Smooth muscle cell of the brain vasculature (primary cell): ENCODE data around the gene SLC1A6.
"Not testable (repeated sequence)": the region's sequence is repeated elsewhere in the genome, so short reads cannot be mapped to it uniquely, and the experiment has no call there.

Experiments
- DNase-seq: peaks from one replicate; pipeline ENCODE4 v3.0.0-alpha.2; 2012; ENCODE audit warnings: low read depth, low spot score

The SLC1A6 gene

DNA sequence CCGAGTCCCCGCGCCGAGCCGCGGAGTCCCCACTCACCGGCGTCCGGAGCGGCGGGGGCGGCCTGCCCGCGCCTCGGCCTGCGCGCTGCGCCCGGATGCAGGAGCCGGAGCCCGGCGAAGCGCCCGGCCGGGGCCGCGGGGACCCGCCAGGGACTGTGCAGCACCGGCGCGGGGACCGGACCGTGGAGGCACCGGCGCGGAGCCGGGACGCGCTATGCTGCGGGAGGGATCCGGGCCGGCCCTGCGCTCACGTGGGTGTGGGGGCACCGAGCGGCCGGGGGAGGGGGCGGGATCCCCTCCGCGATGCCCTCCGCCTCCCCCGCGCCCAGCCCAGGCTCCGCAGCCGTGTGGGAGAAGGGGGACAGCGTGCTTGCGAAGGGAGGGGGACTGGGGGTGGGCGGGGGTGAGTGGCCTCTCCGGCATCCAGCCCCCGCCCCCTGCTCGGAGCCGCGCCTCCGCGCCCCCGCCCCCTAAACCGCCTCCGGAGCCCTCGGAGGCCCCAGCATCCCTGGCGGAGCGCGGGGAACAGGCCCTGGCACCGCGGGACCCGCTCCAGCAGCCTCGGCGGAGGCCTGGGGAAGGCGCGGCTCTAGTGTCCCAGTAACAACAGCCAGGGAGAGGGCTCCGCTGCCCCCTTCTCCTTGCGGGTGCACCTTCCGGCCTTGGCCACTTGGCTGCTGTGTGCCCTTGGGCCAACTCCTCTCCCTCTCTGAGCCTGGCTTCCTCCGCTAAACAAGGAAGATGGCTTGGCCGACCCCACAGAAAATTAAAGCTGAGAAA lies at the start of gene SLC1A6:
SLC1A6 (minus strand) TSS at position 389 of the 780 bp plus-strand sequence. CDS start 6,954 bp downstream, outside the sequence.
- DNase-seq, result no peak

GRCh38 chr19:15028490-15028889 lies 48.8 kb upstream of the SLC1A6 start:
- DNase-seq, result no peak

DNA sequence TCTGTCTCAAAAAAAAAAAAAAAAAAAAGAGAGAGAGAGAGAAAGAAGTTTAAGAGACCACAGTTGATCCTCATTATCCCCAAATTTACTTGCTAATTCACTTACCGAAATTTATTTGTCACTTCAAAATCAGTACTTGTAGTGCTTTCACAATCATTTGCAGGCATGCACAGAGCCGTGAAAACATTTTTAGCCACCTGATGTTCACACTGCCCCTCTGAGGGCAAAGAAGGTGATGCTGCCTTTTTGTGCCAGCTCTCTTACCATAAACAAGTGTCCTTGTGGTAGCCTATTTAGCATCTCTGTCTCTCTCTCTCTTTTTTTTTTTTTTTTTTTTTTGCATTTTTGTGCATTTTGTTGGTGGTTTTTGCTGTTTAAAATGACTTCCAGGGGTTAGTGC lies 45.6 kb upstream of the SLC1A6 start:
- no peak for DNase-seq

- DNase-seq, result no peak
Observed at GRCh38 chr19:15022752-15023151, 43.1 kb upstream of the SLC1A6 start.

DNA sequence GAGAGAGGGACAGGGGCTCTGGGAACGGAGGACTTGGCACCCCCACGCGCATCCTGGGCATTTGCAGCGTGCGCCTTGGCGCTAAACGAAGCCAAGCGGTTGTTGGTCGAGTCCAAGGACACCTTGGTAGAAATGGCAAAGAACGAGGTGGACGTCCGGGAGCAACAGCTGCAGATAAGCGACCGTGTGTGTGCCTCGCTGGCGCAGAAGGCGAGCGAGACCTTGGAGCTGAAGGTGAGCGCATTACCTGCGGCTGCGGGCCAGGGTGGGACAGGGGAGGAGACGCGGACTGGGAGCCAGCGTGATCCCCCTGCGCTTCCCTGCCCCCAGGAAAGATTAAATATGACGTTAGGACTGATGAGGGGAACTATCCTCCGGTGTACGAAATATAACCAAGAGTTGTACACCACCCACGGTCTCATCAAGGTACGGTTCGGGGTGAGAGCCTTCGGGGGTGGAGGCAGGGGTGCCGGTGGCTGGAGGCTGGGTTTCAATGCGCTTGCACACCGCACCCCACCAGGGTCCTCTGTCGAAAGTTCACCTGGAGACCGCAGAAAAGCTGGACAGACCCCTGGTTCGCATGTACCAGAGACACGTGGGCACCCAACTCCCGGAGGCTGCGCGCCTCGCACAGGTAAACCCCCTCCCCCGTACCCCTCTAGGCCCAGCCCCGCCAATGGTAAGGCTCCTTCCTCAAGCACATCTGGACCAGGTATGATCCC lies 41.8 kb upstream of the SLC1A6 start:
- no peak for DNase-seq

DNA sequence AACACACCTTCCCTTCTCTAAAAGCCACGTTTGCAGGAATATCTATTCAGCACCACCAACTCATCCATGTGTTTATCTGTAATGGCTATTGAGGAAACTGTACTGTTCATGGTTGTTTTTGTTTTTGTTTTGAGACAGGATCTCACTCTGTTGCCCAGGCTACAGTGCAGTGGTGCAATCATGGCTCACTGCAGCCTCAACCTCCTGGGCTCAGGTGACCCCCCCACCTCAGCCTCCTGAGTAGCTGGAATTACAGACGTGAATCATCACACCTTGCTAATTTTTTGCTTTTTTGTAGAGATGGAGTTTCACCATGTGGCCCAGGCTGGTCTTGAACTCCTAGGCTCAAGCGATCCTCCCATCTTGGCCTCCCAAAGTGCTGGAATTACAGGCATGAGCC lies 39.2 kb upstream of the SLC1A6 start:
- not testable (repeated sequence) for DNase-seq

GRCh38 chr19:15015946-15016542 lies 36.4 kb upstream of the SLC1A6 start:
- no peak for DNase-seq

- DNase-seq, result no peak
Observed at GRCh38 chr19:15014579-15014978, 34.9 kb upstream of the SLC1A6 start.

DNA sequence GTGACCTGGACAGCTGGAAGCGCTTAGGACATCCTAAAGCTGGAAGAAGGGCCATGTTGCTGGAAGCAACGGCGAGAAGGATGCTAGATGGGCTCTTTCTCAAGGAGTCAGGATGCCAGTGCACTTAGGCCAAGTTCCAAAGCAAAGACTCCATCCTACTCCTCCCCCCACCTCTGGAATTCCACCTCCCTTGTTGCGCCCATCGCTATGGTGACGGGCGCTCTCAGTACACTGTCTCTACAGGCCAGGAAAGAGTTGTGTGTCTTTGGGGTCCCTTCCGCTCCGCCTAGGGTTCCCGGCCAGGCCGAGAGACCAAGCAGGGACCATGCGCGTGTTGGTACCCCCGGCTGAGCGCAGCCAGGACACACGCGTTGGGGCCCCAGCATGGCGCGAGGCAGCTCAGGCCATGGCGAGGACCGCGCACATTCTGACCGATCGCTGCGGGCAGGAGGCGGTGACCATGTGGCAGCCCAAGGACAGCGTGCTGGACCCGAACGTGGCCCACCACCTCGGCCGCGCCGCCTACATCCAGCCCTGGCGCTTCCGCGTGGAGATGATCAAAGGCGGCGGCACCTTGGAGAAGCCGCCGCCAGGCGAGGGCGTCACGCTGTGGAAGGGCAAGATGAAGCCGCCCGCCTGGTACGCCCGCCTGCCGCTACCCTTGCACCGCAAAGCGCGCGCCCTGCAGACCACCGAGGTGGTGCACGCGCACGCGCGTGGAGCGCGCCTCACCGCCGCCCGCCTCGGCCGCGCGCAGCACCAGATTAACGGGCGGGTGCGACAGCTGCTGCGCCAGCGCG lies 31.0 kb upstream of the SLC1A6 start:
- DNase-seq, result no peak

- DNase-seq, result no peak
Observed at GRCh38 chr19:15008308-15008707, 28.6 kb upstream of the SLC1A6 start.

DNA sequence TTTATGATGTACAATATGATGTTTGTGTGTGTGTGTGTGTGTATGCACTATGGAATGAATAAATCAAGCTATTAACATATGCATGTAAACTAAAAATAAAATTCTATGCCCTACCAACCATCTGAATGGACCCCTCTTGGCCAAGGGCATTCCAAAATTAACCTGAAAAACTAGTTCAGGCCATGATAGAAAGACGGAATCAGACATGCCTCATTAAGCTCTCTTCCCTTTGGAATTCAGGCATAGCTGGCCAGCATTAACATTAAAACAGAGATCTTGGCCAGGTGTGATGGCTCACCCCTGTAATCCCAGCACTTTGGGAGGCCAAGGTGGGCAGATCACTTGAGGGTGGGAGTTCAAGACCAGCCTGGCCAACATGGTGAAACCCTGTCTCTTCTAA lies 18.3 kb upstream of the SLC1A6 start:
- no peak for DNase-seq

DNA sequence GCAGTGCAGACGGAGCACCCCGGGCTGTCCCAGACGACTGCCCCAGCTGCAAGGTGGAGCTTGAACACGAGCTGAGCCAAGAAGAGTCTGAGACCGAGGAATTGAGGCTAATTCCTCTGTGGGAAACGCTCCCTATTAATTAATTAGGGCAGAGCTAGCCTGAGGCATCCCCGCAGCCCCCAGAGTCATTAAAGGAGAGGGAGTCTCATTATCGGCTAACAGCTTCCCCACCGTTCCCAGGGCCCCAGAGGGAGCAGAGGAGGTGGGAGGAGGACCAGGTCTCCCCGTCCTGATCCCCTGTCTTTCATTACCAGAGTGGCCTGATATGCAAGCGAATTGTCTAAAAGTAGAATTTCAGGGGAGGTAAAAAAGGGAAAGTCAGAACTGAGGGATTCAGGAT lies 13.1 kb upstream of the SLC1A6 start:
- DNase-seq, result no peak

DNA sequence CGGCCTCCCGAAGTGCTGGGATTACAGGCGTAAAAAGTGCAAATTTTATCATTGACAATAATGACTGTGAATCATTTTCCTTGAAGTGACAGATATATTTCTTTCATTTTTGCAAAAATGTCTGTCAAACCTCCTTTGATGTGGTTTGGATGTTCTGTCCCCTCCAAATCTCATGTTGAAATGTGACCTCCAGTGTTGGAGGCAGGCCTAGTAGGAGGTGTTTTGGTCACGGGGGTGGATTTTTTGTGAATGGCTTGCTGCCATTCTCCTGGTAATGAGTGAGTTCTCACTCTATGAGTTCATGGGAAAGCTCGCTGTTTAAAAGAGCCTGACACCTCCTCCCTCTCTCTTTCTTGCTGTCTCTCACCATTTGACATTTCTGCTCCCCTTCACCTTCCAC lies 5.5 kb upstream of the SLC1A6 start:
- no peak for DNase-seq

GRCh38 chr19:14978161-14978776 lies 1.4 kb downstream of the SLC1A6 start:
- DNase-seq, result no peak

GRCh38 chr19:14977128-14977527 lies 2.5 kb downstream of the SLC1A6 start:
- DNase-seq, result no peak

DNA sequence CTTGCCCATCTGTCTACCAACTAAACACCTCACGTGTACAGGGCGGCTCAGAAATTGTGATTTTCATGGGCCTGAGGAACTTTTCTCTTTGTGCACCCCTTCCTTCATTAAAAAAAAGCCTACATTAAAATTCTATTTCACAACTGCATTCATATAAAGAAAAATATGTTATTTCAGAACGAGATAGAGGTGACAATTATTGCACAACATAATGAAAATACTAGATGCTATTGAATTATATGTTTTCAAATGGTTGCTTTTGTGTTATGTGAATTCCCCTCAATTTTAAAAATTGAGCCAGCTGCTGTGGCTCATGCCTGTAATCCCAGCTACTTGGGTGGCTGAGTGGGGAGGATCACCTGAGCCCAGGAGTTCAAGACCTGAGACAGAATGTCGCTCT lies 5.2 kb downstream of the SLC1A6 start:
- no peak for DNase-seq

DNA sequence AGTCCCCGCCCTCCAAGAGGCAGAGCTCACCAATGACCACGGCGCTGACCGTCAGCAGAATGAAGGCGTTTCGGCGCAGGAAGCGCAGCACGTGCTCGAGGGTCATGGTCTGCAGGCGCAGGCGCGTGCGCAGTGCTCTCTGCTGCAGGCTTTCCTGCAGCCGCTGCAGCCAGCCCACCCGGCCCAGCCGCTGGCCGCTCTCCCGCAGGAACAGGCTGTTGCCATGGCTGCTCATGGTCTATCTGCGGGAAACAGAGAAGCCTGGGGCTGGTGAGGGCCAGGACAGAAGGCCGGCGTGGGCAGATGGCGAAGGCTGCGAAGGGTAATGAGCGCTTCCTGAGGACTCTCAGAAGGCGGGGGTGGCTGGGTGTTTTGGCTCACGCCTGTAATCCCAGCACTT lies 7.0 kb downstream of the SLC1A6 start:
- no peak for DNase-seq

- DNase-seq, result no peak
Observed at GRCh38 chr19:14971474-14971873, 8.2 kb downstream of the SLC1A6 start.

DNA sequence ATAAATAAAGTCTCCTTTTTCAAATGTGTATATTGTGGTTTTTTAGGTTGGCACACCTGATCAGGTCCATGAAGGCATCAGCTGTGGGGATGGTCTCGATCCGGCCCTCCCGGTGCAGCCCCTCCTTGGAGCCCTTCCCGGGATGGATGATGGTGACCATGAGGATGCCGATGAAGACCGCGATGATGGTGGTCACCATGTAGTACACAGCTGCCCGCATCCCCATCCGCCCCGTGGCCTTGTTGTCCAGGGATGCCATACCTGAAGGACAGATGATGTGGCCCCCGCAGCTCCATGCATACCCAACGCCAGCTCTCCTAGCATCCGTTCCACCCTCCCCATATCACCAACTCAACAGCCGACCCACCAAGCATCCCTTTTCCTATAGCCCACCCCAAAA lies 11.4 kb downstream of the SLC1A6 start:
- DNase-seq, result no peak

DNA sequence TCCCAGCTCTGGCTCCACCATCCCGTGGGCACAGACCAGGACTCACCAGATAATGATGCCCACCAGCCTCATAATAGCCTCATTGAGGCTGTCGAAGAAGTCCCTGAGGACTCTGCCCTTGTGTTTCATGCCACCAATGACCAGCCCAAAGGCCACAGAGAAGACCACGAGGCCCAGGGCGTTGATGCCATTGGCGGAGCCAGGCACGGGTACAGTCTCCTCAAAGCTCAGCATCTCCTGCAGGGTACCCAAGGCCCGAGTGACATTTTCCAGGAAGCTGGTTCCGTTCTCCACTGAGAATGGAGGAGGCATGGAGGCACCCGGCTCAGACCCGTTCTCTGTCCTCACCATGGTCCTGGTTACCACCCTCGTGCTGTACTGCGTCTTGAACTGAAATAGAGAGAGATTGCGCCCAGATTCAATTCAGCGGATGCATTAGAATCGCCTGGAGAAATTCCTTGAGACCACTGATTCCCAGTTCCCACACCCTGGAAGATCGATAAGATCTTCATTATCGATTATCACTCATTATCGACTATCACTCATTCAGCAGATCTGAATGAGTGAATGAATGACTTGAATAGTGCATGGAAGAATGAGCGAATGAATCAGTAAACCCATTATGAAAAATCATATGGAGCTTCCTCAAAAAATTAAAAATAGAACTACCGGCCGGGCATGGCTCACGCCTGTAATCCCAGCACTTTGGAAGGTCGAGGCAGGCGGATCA lies 17.5 kb downstream of the SLC1A6 start:
- DNase-seq, result no peak

- no peak for DNase-seq
Observed at GRCh38 chr19:14959263-14959662, 20.4 kb downstream of the SLC1A6 start.
